Fibroblast of upper back skin (primary cell): Measurements from ENCODE around the gene TRIM39.
"Not testable (repeated sequence)": the region's sequence is repeated elsewhere in the genome, so short reads cannot be mapped to it uniquely, and the experiment has no call there.

Source experiments
- DNase-seq: peaks from one replicate; pipeline ENCODE4 v3.0.0-alpha.2; 2013

TRIM39 gene

GRCh38 chr6:30369280-30369679, 42.6 kb downstream of the TRIM39 start:
- DNase-seq: not testable (repeated sequence)

- peak; percentile 21 for DNase-seq
These were observed 51.7 kb downstream of the TRIM39 start for GRCh38 chr6:30378290-30378937.

- no peak for DNase-seq
These were observed 53.7 kb downstream of the TRIM39 start for GRCh38 chr6:30380464-30380863.

GRCh38 chr6:30386166-30386565, 59.4 kb downstream of the TRIM39 start:
- DNase-seq: no peak

- DNase-seq: no peak
These were observed 64.5 kb downstream of the TRIM39 start for GRCh38 chr6:30391240-30391639.
